ENCODE measurements around the gene PCDH8.
A peak's percentile ranks its signal among the peaks of the same experiment; 100 is the strongest.

Gene PCDH8

DNA sequence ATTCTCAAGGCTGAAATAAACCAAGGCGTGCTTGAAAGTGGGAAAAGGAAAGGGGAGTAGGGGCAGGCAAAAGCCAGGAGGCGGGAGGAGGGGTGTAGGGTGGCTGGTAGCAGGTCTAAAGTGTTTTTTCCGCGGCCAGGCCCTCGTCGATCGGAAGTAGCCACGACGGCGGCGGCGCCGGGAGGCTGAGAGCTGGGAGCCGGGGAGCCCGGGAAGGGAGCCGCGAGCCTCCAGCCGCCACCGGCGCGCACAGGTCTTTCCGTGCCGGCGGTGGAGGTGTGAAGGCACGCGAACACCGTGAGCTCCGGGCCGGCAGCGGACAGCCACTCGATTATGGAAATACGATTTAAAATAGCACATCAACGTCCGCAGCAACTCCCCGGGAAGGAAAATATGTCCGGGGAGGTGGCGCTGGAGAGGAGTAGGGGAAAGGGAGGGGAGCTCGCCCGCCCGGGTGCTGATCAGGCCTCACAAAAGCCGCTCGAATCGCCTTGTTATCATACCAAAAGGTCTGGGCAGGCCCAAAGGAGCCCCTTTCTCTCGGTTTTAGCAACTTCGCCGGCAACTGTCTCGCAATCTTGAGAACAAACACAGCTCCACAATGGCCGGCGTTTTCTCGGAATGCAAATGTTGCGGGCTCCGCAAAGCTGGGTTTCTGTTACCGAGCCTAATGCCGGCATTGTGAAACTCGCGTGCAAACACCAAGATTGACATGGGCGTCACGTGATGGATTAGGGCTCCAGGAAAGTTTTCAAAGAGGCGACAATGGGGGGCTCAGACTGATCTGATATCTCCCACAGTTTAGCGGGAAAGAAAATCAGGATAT lies 2.9 kb upstream of the PCDH8 start:
- no peak for DNase-seq (ENCODE audit: low read depth)
- H3K4me3 ChIP-seq (ENCODE audit: low read depth, low read length): peak overlapping the region; percentile 62

DNA sequence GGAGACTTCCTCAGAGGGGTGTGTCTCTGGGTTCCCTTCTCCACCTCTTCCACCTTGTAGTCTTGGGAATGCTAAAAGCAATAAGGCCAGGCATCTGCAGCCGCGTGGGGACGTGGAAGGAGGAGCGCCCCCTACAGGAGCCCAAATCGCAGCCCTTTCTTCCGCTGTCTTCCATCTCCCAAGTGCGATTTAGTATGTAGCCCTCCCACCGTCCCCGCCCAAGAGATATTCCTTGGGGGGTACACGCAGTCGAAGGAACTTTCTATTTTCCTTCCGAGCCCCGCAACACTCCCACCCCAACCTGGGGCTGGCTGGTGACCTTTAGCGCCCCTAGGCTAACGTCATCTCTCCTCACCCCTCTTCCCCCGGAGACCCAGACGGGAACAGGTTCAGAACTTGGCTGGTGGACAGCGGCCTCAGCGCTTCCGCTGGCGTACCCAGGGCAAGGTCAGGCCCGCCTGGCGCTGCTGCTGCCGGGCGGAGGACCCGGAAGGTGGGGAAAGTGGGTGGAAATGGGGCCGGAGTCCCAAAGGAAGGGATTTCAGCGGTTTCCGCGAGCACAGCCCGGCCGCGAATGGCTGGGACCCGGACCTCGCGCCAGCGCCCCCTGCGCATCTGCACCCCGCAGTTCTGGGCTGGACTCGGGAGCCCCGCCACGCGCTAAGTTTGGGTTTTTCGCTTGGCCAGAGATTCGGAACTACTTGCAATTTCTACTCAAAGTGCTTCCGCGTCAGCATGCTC lies 2.1 kb upstream of the PCDH8 start:
- no peak for DNase-seq (ENCODE audit: low read depth)
- peak overlapping the region; percentile 62 for H3K4me3 ChIP-seq (ENCODE audit: low read depth, low read length)

DNA sequence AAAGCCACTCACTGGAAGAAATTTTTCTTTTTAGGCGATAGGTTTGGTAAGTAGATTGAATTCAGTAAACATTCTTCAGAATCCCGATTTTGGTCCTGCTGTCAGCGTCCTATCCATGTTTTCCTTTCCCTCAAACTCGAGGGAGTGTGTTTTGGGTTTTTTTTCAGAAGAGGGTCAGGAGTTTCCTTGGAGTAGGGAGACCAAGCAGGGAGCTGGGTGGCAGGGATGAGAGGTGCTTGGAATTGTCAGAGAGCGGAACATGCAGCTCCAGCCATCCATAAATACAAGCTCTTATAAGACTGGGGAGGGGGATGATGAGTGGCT lies 1.6 kb upstream of the PCDH8 start:
- no peak overlapping the region for H3K4me3 ChIP-seq (ENCODE audit: low read depth, low read length)
- no peak for DNase-seq (ENCODE audit: low read depth)

GRCh38 chr13:52849291-52850071 lies 1.0 kb upstream of the PCDH8 start:
- no peak for DNase-seq (ENCODE audit: low read depth)

GRCh38 chr13:52847682-52848432 lies 583 bp downstream of the PCDH8 start:
- no peak overlapping the region for H3K4me3 ChIP-seq (ENCODE audit: low read depth, low read length)
- no peak for DNase-seq (ENCODE audit: low read depth)

More at GRCh38 chr13:52849291-52850071, 1.0 kb upstream of the PCDH8 start:
- no peak overlapping the region for H3K4me3 ChIP-seq (ENCODE audit: low read depth, low read length)

DNA sequence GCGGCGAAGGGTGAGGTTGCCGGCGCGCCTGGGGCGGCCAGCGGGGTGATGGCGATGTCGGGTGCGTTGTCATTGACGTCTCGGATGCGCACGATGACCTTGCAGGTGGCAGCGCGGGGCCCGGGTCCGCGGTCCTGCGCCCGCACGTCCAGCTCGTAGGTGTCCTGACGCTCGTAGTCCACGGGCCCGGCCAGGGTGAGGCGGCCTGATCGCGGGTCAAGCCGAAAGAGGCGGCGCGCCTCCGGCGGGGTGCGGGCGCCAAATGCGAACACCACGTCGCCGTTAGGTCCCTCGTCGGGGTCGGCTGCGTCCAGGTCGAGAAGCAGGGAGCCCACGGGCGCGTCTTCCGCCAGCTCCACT lies 1.1 kb downstream of the PCDH8 start:
- H3K4me3 ChIP-seq (ENCODE audit: low read depth, low read length): no peak overlapping the region
- DNase-seq (ENCODE audit: low read depth): no peak

DNA sequence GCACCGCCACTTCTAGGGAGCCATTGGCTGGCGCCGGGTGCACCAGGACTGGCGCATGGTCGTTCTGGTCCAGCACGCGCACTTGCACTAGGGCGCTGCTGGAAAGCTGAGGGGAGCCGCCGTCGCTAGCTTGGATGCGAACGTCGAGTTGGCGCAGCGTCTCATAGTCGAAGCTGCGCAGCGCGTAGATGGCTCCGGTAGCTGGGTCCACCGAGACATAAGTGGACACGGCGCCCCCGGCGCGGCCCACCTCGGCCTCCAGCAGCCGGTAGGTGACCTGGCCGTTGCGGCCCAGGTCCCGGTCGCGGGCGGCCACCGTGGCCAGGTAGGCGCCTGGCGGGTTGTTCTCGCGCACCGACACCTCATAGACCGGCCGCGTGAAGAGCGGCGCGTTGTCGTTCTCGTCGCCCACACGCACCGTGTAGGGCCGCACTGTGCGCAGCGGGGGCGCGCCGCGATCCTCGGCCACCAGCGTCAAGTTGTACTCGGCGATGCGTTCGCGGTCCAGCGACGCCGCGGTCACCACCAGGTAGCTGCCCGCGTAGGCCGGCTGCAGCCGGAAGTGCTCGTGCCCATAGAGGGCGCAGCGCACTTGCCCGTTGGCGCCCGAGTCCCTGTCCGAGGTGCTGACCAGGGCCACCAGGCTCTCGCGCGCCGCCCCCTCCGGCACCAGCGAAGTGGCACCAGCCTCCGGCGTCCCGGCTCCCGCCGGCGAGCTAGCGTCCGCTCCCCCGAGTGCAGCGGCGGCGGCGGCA lies 1.7 kb downstream of the PCDH8 start:
- no peak for DNase-seq (ENCODE audit: low read depth)
- no peak overlapping the region for H3K4me3 ChIP-seq (ENCODE audit: low read depth, low read length)

DNA sequence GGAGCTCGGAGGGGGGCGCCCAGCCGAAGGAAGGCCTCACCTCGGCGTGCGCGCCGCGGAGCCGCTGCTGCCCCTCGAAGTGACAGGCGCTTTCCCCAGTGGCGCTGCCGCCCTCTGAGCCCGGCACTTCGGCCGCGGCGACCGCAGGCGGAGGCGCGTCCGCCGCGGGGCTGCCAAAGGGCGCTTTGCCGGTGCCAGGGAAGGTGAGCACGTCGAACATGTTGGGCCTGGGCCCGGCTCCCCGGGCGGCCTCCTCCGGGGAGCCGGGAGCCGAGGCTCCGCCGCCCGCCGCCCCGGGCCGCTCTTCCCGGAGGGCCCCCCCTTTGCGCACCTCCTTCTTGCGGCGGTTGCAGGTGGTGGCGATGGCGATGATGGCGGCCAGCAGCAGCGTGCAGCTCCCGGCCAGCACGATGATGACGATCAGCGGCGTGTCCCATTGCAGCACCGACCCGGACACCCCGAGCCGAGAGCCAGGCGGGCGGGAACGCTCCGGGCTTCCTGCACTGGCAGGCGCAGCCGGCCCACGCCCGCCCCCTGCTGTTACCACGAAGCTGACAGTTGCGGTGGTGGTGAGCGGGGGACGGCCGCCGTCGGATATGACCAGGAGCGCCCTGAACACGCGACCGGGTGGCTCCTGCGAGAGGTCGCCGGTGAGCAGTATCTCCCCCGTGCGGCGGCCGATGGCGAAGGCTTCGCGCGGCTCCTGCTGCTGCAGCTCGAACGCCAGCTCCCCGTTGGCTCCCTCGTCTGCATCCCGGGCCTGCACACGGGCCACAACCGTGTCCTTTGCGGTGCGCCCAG lies 2.5 kb downstream of the PCDH8 start:
- no peak for DNase-seq (ENCODE audit: low read depth)
- no peak overlapping the region for H3K4me3 ChIP-seq (ENCODE audit: low read depth, low read length)

DNA sequence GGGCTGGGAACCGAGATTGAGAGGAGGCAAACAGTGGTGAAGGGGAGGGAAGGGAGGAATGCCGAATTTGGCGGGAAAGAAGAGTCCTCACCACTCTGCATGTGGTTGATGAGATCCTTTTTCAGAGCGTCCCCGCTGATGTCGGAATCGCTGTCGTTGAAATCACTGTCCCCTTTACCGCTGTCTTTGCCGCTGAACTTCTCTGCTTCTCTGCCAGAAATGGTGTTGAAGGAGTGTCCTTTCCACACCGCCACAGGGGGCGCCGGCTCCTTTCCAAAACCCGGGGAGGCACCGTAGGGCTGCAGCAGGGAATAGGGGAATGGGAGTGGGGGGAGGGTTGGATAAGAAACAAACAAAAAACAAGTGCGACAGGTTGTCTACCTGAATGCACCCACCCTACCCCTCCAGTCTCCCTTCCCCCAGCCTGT lies 3.1 kb downstream of the PCDH8 start:
- DNase-seq (ENCODE audit: low read depth): no peak

DNA sequence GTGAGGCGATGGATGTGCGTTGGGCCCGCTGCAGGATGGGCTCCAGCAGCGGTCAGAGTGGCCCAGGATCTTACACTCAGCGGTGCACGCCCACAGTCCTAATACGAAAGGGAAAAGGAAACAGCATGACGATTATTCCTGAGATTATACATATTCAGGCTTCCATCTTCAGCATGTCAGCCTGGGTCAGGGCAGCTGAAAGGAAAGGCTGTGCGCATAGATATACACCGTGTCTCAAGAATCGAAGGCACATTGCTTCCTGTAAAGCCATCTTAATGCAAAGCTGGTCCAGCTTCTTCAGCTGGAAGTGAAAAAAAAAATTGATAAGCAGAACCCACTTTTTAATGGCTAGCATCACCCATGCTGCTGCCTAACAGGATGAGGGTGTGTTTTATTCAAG lies 3.6 kb downstream of the PCDH8 start:
- no peak overlapping the region for H3K4me3 ChIP-seq (ENCODE audit: low read depth, low read length)
- no peak for DNase-seq (ENCODE audit: low read depth)

More for the DNA sequence above, 3.1 kb downstream of the PCDH8 start:
- no peak overlapping the region for H3K4me3 ChIP-seq (ENCODE audit: low read depth, low read length)

DNA sequence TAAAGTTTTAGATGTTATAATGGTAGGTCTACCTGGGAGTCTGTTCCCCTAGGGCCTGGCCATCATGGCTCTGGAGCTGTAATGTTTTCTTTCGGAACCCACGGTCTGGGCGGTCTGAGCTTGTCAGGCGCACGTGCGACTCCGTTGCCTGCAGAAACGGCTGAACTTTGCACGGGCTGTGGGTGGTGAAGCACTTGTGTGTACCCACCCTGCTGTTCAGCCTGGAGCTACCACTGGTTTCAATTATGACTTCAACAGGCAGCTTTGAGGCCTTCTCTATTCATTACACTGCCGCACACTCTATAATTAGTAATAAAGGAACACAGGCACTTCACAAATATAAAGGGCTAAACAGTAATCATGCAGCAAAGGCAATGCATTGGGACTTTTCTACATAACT lies 6.0 kb downstream of the PCDH8 start:
- no peak overlapping the region for H3K4me3 ChIP-seq (ENCODE audit: low read depth, low read length)

GRCh38 chr13:52840066-52840465 lies 8.4 kb downstream of the PCDH8 start:
- no peak overlapping the region for H3K4me3 ChIP-seq (ENCODE audit: low read depth, low read length)
- DNase-seq (ENCODE audit: low read depth): no peak

More for the DNA sequence above, 6.0 kb downstream of the PCDH8 start:
- DNase-seq (ENCODE audit: low read depth): no peak

DNA sequence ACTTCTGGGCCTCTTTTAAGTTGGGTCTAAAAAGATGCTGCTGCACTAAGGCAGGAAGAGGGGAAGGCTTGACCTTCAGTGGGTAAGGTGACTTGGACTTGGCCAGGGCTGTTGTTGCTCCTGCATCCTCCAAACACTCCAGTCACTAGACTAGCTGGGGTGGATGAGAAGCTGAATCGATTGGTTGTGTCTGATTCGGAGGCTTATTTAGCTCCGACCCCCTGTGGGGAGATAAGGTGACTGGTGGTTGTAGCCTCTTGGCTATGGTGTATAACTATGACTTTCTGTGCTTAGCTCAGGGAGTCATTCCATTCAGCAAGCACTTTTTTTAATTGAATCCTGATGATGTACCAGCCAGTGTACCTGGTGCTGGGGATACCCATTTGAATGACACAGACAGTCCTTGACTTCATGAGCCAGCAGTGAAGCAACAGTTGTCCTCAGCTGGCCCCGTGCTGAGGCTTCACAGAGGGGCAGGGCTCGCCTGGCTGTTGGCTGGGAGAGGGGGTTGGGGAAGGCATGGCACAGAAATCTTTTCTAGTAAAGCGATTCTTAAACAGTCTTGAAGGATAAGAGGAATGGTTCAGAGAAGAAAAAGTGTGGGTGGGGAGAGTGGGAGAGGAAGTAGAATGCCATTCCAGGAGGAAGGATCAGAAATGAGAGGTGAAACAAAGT lies 9.9 kb downstream of the PCDH8 start:
- DNase-seq (ENCODE audit: low read depth): no peak
- no peak overlapping the region for H3K4me3 ChIP-seq (ENCODE audit: low read depth, low read length)

DNA sequence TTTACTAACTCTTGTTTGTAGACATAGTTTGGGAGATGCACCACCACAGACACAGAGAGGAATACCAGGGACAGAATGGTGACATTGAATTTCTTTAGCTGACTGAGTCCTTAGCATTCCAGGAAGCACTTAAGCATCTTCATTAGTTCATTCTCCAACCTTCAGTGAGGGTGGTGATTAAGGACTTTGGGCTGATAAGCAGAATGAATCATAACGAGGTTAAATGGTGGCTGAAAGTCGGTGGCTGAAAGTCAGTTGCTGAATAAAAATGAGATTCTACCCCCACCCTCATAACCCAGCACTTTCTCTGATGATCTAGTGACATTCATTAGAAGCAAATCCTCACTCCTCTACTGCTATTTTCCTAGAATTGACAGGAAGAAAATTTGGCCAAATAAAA lies 10.6 kb downstream of the PCDH8 start:
- no peak overlapping the region for H3K4me3 ChIP-seq (ENCODE audit: low read depth, low read length)
- no peak for DNase-seq (ENCODE audit: low read depth)

- H3K4me3 ChIP-seq (ENCODE audit: low read depth, low read length): no peak overlapping the region
- DNase-seq (ENCODE audit: low read depth): no peak
Measured at GRCh38 chr13:52835071-52835839, 13.2 kb downstream of the PCDH8 start.

- DNase-seq (ENCODE audit: low read depth): no peak
- no peak overlapping the region for H3K4me3 ChIP-seq (ENCODE audit: low read depth, low read length)
Measured at GRCh38 chr13:52833296-52833875, 15.1 kb downstream of the PCDH8 start.

- no peak overlapping the region for H3K4me3 ChIP-seq (ENCODE audit: low read depth, low read length)
- no peak for DNase-seq (ENCODE audit: low read depth)
Measured at GRCh38 chr13:52832313-52832712, 16.1 kb downstream of the PCDH8 start.
